ENCODE data around the gene MINDY1.

GRCh38 chr1:150964164-150964489 lies 42.6 kb downstream of the MINDY1 start:
- no peak for TF ChIP-seq POLR2A (IDR thresholded peaks at IDR 0.05)
- TF ChIP-seq, protein P1, sequence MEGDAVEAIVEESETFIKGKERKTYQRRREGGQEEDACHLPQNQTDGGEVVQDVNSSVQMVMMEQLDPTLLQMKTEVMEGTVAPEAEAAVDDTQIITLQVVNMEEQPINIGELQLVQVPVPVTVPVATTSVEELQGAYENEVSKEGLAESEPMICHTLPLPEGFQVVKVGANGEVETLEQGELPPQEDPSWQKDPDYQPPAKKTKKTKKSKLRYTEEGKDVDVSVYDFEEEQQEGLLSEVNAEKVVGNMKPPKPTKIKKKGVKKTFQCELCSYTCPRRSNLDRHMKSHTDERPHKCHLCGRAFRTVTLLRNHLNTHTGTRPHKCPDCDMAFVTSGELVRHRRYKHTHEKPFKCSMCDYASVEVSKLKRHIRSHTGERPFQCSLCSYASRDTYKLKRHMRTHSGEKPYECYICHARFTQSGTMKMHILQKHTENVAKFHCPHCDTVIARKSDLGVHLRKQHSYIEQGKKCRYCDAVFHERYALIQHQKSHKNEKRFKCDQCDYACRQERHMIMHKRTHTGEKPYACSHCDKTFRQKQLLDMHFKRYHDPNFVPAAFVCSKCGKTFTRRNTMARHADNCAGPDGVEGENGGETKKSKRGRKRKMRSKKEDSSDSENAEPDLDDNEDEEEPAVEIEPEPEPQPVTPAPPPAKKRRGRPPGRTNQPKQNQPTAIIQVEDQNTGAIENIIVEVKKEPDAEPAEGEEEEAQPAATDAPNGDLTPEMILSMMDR (IDR thresholded peaks at IDR 0.05), result no peak
